Left colon (tissue), 2 donors: ENCODE measurements around the gene TAF3. TPM values are rescaled to one million over a fixed set of nuclear protein-coding genes. Genes with fewer than 3 reads are reported as not detected.

ENCODE experiments used
- ATAC-seq: fragments of 200-7000 bp; cut with Tn5 transposase; one replicate; pipeline ENCODE4 v1.9.1; 2020; ENCODE audit warnings: mild to moderate bottlenecking, moderate library complexity
- DNase-seq, 2 donors: peaks; one replicate each; pipeline ENCODE4 v3.0.0-alpha.2; 2020
- intact Hi-C, 2 donors: fragments of 100-400 bp; cut with DNase I in 1 of 2; cut with micrococcal nuclease in 1 of 2; formaldehyde crosslinking; loops; one replicate each; pipeline versions ENCODE4 v1.11.2 to v1.14.0; 2022; cut with DNase I, micrococcal nuclease
- total RNA-seq, 2 donors: library from RNA; stranded (reverse); fragmentation: NEBNext Ultra II Directional; extraction: Animal tissue kit (Norgen Biotek cat#: 25700); gene quantifications; one replicate each; pipeline ENCODE4 v1.2.1, GENCODE V29; 2021
- donor health status: DM: no; HTN: no; CAD: no.
- donor health status: DM: yes; HTN: yes; CAD: no.

The TAF3 gene
- total RNA-seq, 2 donors from 2014 or later, result 5.1 to 5.8 TPM

GRCh38 chr10:8049045-8049864 is 230.9 kb downstream of the TAF3 start:
- intact Hi-C loops, result no loop called here
- ATAC-seq (no peak), DNase-seq (no peak)

GRCh38 chr10:8049865-8050555 is 231.7 kb downstream of the TAF3 start:
- intact Hi-C loops, result no loop called here
- no peak for ATAC-seq
- no peak for DNase-seq

DNA sequence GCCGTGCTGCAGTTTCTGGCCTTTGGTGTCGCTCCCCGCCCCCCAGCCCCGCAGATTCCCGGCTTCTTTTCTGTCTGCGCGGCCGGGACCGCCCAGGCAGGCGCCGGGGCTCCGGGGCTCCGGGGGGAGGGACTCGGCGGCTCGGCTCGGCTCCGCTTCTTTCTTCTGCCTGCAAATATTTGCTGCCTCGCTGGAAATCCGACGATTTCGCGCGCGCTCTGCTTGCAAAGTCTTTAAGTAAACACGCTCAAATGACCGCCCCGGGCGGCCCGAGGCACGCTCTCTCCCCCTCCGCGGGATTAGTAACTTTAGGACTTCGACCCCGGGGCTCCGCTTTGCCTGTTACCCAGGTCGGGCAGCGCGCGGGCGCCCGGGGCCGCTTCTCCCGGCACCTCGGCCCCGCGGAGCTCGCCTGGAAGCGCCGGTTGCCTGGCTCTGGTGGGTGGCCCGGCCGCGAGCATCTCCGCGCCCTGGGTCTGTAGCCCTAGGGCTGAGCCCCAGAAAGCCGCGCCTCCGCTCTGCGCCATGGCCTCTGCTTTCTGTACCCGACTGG is 232.3 kb downstream of the TAF3 start:
- ATAC-seq (peak; percentile 26), DNase-seq (peak in 1 of 2 donors; percentile 46)
- intact Hi-C loops, result no loop called here

GRCh38 chr10:8051109-8051821 is 233.0 kb downstream of the TAF3 start:
- DNase-seq (no peak), ATAC-seq (no peak)
- intact Hi-C loops, result no loop called here

GRCh38 chr10:8051851-8052257 is 233.5 kb downstream of the TAF3 start:
- DNase-seq (no peak), ATAC-seq (no peak)
- intact Hi-C loops, result no loop called here

- no peak for DNase-seq
Measured at GRCh38 chr10:8052341-8052955, 234.1 kb downstream of the TAF3 start.

DNA sequence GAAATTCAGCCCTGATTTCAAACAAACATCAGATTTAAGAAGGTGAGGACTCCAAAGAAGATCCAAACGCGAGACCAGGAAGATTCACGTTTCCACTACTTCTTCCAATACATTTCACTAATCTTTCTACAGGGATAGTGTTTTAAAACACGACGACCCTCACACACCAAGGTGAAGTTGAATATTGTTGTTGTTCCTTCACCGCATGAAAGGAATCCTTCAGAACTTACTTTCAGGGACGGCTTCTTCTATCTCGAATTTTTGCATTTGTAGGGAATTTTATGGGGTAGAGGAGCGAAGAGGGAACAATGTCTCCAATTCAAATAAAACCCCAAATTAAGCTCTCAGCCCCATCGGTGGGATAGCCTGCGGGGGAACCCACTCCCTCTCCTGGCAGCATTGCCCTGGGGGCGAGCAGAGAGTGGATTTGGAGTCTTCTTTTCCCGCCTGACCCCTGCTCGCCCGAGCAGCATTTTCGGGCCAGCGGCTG is 234.7 kb downstream of the TAF3 start:
- ATAC-seq (no peak), DNase-seq (no peak)
- intact Hi-C loops, result no loop called here

More at GRCh38 chr10:8052341-8052955, 234.1 kb downstream of the TAF3 start:
- intact Hi-C loops, result no loop called here
- no peak for ATAC-seq

GRCh38 chr10:8053446-8054243 is 235.3 kb downstream of the TAF3 start:
- ATAC-seq, result peak; percentile 94
- DNase-seq, result peak; percentile 78 to 91
- intact Hi-C loops, result no loop called here

DNA sequence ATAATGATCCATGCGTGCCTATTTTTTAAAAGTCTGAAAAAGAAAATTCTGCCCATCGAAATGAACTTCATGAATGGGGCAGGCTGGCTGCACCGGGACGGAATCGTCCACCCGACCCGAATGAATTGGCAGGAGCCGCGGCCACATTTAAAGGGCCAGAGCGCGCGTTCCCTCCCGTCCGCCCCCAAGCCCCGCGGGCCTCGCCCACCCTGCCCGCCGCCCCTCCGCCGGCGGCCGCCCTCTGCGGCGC is 235.9 kb downstream of the TAF3 start:
- intact Hi-C loops, result no loop called here
- DNase-seq (peak in 1 of 2 donors; percentile 23), ATAC-seq (no peak)

DNA sequence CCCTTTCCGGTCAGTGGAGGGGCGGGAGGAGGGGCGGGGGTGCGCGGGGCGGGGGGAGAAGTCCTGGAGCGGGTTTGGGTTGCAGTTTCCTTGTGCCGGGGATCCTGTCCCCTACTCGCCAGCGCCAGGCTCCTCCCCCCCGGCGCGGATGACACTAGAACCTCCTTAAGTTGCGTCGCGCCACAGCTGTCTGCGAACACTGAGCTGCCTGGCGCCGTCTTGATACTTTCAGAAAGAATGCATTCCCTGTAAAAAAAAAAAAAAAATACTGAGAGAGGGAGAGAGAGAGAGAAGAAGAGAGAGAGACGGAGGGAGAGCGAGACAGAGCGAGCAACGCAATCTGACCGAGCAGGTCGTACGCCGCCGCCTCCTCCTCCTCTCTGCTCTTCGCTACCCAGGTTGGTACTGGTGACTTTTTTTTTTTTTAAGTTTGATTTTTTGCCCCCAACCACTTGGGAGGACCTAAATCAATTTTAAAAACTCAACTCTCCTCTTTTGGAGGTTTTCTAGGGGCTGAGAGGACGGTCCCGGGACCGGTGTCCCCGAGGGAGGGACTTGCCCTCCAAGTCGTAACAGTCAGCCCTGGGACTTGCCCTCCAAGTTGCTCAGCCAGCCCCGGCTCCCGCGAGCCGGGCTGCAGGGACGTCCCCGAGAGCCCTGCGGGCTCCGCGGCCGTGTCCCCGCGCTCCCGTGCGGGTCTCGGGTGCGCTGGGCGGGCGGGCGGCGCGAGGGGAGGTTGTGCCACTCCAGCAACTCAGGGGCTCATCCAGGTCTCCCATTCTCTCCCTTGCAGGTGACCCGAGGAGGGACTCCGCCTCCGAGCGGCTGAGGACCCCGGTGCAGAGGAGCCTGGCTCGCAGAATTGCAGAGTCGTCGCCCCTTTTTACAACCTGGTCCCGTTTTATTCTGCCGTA is 236.4 kb downstream of the TAF3 start, which contains the start of gene GATA3:
Gene GATA3 (plus strand): TSS at position 195 of the 914 bp plus-strand sequence. CDS start 968 bp downstream, outside the sequence.
- DNase-seq (peak; percentile 43 to 70), ATAC-seq (peak; percentile 40)
- intact Hi-C loops, result no loop called here

GRCh38 chr10:8055420-8056349 is 237.4 kb downstream of the TAF3 start:
- intact Hi-C loops, result no loop called here
- no peak for ATAC-seq
- DNase-seq, result peak in 1 of 2 donors; percentile 23

DNA sequence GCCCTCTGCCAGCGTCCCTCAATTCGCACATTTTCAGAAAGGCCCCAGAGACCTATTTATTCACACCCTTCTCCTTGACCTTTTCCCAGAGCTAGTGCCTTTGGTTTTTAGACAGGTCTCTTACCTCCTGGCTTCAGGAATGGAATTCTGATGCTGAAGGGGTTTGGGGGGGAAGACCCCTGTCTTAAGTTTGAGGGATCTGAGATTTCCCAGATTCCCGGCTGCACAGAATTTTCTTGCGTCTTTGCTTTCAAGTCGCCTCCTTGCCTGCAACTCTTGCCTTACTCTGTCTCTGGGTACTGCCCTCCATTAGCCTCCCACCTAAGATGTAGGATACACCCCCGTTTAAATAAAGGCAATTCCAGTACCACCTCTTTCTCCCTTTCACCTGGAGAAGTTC is 238.1 kb downstream of the TAF3 start:
- intact Hi-C loops, result no loop called here
- no peak for DNase-seq
- ATAC-seq, result no peak

GRCh38 chr10:8056871-8057331 is 238.6 kb downstream of the TAF3 start:
- DNase-seq (no peak), ATAC-seq (no peak)
- intact Hi-C loops, result no loop called here

- intact Hi-C loops, result no loop called here
- ATAC-seq, result no peak
Measured at GRCh38 chr10:8057636-8058273, 239.4 kb downstream of the TAF3 start.

DNA sequence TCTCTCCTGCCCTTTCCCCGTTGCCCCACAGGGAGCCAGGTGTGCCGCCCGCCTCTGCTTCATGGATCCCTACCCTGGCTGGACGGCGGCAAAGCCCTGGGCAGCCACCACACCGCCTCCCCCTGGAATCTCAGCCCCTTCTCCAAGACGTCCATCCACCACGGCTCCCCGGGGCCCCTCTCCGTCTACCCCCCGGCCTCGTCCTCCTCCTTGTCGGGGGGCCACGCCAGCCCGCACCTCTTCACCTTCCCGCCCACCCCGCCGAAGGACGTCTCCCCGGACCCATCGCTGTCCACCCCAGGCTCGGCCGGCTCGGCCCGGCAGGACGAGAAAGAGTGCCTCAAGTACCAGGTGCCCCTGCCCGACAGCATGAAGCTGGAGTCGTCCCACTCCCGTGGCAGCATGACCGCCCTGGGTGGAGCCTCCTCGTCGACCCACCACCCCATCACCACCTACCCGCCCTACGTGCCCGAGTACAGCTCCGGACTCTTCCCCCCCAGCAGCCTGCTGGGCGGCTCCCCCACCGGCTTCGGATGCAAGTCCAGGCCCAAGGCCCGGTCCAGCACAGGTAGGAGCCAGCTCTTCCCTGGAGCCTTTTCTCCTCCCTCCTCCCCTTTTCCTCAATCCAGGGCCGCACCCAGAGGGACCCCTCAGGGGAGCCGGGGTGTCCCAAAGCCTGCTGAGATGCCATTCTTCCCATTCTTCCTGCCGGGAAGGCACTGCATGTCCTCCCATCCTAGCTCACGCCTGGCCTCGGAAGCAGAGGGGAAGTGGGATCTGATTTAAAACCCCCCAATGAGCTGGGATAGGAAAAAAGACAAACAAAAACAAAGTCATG is 240.2 kb downstream of the TAF3 start:
- DNase-seq, result no peak
- intact Hi-C loops, result no loop called here

More at GRCh38 chr10:8057636-8058273, 239.4 kb downstream of the TAF3 start:
- DNase-seq, result no peak

More for the DNA sequence above, 240.2 kb downstream of the TAF3 start:
- no peak for ATAC-seq
